GF-D8 (cell line): ENCODE data around the gene SPTSSB.

Source experiments
- DNase-seq: peaks from one replicate; lab custom pipeline; 2025; lab: John Stamatoyannopoulos, UW

The SPTSSB gene

GRCh38 chr3:161390200-161390599 lies 18.9 kb upstream of the SPTSSB start:
- DNase-seq = no peak

GRCh38 chr3:161389445-161390035 lies 18.2 kb upstream of the SPTSSB start:
- no peak for DNase-seq

GRCh38 chr3:161388855-161389254 lies 17.5 kb upstream of the SPTSSB start:
- DNase-seq = no peak

GRCh38 chr3:161386991-161387770 lies 15.9 kb upstream of the SPTSSB start:
- DNase-seq = no peak

GRCh38 chr3:161372321-161373260 lies 1.3 kb upstream of the SPTSSB start:
- no peak for DNase-seq

GRCh38 chr3:161369531-161369930 lies 1.8 kb downstream of the SPTSSB start:
- no peak for DNase-seq

GRCh38 chr3:161366094-161366493 lies 5.2 kb downstream of the SPTSSB start:
- no peak for DNase-seq

GRCh38 chr3:161358488-161358887 lies 12.8 kb downstream of the SPTSSB start:
- DNase-seq = no peak

- DNase-seq = no peak
Observed at GRCh38 chr3:161356287-161356686, 15.0 kb downstream of the SPTSSB start.

- DNase-seq = no peak
Observed at GRCh38 chr3:161355508-161355907, 15.8 kb downstream of the SPTSSB start.

- DNase-seq = no peak
Observed at GRCh38 chr3:161354554-161354953, 16.8 kb downstream of the SPTSSB start.

- DNase-seq = no peak
Observed at GRCh38 chr3:161351330-161351729, 20.0 kb downstream of the SPTSSB start.

- DNase-seq = no peak
Observed at GRCh38 chr3:161350916-161351315, 20.4 kb downstream of the SPTSSB start.

- DNase-seq = no peak
Observed at GRCh38 chr3:161349529-161350312, 21.6 kb downstream of the SPTSSB start.

- no peak for DNase-seq
Observed at GRCh38 chr3:161348796-161349400, 22.4 kb downstream of the SPTSSB start.

- no peak for DNase-seq
Observed at GRCh38 chr3:161347726-161348125, 23.6 kb downstream of the SPTSSB start.

- DNase-seq = no peak
Observed at GRCh38 chr3:161345023-161345422, 26.3 kb downstream of the SPTSSB start.

- DNase-seq = no peak
Observed at GRCh38 chr3:161343986-161344385, 27.3 kb downstream of the SPTSSB start.

- no peak for DNase-seq
Observed at GRCh38 chr3:161343540-161343939, 27.8 kb downstream of the SPTSSB start.

- DNase-seq = no peak
Observed at GRCh38 chr3:161342629-161343028, 28.7 kb downstream of the SPTSSB start.
